Stimulated activated CD8-positive, alpha-beta memory T cell treated with anti-CD3 and anti-CD28 coated beads, Interleukin-7, amount 100 ng/mL, for 4 hours (primary cell): ENCODE results near the gene SSH3.

Experiments used
- DNase-seq, 2 donors: peaks; one replicate each; pipeline ENCODE4 v3.0.0-alpha.2; 2020; ENCODE audit warnings: low read depth in 2 of 2

SSH3 gene

DNA sequence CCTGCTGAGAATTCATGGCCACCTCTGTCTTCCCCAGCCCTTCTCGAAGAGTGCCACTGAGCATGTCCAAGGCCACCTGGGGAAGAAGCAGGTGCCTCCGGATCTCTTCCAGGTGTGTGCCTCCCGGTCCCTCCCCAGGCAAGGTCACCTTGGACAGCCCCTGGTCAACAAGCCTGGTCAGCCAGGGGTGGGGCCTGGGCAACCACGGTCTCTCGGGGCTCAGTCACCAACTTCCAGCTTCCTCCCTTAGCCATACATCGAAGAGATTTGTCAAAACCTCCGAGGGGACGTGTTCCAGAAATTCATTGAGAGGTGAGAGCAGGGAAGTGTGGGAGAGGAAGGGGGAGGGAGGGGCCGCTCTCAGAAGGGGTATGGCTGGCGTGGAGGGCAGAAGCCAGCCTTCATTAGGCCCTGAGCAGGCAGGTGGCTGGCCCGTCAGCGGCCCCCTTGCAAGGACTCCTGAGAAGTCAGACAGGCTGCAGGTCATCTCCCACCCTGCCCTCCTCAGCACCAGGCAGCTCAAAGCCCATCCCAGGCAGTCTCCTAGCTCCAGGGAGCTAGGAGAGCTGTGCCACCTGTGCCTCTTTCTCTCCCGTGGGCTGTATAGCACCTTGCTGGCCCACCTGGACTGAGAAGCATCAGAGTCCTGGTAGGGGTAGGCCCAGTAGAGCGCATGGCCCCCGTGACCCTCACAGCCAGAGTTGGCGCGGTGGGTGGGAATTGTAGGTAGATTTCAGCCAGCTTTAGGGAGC is 23.6 kb upstream of the SSH3 start:
- no peak for DNase-seq

DNA sequence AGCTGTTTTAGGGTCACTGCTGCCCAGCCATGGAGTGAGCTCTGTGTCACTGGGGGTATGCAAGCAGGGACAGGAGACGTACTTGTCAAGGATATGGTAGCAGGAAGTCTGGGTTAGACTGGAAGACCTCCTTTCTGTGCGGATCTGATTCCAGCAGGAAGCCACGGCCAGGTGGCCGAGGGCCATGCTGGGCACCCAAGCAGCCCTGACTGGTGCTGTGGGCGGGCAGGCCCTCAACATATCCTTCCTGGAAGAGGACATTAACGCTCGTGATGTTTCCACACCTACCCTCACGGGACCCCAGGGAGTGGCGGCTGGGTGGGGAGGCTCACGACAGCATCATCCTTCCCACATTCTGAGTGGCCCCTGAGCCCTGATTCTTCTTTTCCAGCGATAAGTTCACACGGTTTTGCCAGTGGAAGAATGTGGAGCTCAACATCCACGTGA is 23.0 kb upstream of the SSH3 start:
- DNase-seq = no peak

DNA sequence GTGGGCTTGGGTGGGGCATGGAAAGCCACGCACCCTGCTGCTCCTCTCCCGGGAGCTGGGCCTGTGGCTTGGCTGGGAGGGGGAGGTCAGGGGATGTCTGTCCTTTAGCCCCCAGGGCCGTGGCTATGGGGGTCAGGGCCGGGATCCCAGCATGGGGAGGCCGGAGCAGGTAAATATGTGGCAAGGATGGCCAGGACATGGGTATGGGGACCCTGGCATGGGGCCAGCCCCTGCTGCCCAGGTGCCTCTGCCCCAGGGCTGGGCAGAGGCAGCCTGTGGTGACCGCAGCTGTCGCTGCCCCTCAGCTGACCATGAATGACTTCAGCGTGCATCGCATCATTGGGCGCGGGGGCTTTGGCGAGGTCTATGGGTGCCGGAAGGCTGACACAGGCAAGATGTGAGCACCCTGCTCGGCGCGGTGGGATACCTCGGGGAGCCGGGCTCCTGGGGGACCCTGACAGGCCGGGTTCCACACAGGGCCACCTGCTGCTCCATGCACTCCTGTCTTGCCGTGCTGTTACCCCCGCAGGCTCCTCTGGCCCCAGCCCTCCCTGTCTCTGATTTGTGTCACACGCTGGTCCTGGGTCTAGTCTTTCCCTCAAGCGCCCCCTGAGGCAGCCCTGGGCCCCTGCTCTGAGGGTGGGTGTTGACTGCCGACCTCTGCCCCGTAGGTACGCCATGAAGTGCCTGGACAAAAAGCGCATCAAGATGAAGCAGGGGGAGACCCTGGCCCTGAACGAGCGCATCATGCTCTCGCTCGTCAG is 22.4 kb upstream of the SSH3 start:
- no peak for DNase-seq

DNA sequence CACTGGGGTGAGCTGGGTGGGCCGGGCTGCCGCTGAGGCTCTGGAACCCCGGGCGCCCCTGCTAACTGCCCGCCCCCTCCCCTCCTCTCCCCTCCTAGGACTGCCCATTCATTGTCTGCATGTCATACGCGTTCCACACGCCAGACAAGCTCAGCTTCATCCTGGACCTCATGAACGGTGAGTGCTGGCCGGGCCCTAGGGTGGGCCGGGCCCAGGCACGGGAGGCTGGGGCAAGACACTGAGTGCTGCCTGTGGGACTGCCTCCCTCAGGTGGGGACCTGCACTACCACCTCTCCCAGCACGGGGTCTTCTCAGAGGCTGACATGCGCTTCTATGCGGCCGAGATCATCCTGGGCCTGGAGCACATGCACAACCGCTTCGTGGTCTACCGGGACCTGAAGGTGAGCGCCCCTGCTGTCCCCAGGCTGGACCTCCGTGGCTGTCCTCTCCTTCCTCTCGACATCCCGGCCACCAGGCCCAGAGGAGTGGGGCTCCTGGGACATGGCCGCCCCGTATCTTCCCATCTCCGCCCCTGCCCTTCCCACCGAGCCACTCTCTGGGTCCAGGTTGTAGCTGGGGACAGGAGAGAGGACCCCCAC is 21.7 kb upstream of the SSH3 start:
- no peak for DNase-seq

DNA sequence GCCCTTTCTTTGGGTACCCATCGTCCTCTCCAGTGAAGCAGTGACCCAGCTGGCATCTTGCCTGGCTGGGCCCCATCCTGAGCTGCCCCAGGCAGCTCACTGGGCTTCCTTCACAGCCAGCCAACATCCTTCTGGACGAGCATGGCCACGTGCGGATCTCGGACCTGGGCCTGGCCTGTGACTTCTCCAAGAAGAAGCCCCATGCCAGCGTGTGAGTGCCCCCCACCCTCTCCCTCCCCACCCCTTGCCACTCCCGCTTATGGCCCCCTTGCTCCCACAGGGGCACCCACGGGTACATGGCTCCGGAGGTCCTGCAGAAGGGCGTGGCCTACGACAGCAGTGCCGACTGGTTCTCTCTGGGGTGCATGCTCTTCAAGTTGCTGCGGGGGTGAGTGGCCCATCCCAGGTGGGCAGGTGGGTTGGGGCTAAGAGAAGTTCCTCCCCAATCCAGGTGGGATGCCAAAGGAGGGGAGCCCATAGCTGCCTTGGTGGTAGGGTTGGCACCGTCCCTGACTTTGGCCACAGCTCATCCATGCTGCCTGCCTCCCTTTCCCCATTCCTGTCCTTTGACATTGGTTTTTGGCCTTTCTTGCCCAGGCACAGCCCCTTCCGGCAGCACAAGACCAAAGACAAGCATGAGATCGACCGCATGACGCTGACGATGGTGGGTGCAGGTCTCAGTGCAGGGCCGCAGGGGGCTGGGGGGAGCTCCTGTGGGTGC is 21.0 kb upstream of the SSH3 start:
- no peak for DNase-seq

DNA sequence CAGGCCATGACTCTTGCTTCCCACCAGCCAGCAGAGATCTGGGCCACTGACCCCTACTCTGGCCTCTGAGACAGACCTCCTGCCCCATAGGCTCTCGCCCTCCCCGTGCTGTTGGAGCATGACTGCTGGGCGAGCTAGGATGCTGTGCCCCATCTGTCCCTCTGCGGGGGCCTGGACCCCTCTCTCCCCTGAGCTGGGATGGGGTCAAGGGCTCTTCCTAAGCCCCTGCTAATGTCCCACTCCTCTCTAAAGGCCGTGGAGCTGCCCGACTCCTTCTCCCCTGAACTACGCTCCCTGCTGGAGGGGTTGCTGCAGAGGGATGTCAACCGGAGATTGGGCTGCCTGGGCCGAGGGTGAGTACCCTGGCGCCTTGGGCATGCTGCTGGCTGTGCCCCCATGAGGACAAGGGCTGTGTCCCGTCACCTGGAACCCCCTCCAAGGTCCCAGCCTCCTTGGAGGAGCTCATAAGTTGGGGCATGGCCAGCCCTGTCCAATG is 20.4 kb upstream of the SSH3 start:
- DNase-seq = no peak

DNA sequence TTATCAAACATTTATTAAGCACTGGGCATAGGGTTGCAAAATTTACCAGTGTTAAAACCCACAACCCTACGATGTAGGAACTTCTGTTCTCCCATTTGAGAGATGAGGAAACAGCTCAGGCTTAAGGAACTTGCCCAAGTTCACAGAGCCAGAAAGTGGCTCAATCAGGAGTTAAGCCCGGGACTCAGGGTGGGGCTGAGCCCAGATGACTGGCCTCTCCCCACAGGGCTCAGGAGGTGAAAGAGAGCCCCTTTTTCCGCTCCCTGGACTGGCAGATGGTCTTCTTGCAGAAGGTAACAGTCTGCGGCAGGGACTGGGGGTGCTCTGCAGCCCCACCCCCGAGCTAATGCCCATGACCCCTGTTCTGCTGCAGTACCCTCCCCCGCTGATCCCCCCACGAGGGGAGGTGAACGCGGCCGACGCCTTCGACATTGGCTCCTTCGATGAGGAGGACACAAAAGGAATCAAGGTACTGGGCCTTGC is 19.8 kb upstream of the SSH3 start:
- no peak for DNase-seq

DNA sequence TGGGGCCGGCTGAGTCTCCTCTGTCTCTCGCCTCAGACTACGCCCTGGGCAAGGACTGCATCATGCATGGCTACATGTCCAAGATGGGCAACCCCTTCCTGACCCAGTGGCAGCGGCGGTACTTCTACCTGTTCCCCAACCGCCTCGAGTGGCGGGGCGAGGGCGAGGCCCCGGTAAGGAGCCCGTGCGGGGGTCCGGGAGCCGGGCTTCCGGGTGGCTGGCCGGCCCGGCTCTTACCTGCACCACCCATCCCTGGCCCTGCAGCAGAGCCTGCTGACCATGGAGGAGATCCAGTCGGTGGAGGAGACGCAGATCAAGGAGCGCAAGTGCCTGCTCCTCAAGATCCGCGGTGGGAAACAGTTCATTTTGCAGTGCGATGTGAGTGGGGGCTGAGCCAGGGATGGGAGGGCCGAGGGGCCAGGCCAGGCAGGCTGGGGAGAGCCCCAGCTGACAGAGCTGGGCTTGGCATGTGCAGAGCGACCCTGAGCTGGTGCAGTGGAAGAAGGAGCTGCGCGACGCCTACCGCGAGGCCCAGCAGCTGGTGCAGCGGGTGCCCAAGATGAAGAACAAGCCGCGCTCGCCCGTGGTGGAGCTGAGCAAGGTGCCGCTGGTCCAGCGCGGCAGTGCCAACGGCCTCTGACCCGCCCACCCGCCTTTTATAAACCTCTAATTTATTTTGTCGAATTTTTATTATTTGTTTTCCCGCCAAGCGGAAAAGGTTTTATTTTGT is 18.4 kb upstream of the SSH3 start:
- DNase-seq = no peak

DNA sequence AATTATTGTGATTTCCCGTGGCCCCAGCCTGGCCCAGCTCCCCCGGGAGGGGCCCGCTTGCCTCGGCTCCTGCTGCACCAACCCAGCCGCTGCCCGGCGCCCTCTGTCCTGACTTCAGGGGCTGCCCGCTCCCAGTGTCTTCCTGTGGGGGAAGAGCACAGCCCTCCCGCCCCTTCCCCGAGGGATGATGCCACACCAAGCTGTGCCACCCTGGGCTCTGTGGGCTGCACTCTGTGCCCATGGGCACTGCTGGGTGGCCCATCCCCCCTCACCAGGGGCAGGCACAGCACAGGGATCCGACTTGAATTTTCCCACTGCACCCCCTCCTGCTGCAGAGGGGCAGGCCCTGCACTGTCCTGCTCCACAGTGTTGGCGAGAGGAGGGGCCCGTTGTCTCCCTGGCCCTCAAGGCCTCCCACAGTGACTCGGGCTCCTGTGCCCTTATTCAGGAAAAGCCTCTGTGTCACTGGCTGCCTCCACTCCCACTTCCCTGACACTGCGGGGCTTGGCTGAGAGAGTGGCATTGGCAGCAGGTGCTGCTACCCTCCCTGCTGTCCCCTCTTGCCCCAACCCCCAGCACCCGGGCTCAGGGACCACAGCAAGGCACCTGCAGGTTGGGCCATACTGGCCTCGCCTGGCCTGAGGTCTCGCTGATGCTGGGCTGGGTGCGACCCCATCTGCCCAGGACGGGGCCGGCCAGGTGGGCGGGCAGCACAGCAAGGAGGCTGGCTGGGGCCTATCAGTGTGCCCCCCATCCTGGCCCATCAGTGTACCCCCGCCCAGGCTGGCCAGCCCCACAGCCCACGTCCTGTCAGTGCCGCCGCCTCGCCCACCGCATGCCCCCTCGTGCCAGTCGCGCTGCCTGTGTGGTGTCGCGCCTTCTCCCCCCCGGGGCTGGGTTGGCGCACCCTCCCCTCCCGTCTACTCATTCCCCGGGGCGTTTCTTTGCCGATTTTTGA is 17.5 kb upstream of the SSH3 start:
- DNase-seq = peak in 1 of 2 donors; percentile 50

DNA sequence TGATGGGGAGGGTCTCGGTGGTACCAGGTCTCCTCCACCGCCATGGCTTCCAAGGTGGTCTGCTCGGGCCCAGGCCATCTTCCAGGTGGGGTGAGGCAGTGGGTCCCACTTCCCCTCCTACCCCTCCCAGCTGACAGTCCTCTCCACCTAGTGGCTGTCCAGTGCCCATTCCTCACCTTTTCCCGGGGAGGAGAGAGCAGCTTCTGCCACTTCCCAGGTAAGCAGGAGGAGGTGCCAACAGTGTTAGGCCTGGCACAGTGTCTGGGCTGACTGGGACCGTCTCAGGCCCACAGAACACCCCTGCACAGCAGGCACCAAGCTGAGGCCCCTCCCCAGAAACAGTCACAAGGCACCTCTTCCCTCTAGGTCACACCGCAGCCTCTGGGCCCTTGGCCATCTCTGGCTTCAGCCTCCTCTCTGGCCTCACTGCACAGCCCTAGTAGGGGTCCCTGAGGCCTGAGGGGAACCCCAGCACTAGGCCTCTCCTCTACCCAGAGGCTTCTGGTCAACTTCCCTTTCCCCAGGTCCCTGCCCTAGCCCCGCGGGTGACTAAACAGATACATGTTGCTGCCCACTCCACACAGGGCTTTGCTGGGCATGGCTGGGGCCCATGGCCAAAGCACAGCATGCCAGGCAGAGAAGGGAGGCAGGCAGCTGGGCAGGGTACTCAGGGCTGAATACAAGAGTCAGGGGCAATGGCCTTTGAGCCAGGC is 16.6 kb upstream of the SSH3 start:
- DNase-seq = no peak

DNA sequence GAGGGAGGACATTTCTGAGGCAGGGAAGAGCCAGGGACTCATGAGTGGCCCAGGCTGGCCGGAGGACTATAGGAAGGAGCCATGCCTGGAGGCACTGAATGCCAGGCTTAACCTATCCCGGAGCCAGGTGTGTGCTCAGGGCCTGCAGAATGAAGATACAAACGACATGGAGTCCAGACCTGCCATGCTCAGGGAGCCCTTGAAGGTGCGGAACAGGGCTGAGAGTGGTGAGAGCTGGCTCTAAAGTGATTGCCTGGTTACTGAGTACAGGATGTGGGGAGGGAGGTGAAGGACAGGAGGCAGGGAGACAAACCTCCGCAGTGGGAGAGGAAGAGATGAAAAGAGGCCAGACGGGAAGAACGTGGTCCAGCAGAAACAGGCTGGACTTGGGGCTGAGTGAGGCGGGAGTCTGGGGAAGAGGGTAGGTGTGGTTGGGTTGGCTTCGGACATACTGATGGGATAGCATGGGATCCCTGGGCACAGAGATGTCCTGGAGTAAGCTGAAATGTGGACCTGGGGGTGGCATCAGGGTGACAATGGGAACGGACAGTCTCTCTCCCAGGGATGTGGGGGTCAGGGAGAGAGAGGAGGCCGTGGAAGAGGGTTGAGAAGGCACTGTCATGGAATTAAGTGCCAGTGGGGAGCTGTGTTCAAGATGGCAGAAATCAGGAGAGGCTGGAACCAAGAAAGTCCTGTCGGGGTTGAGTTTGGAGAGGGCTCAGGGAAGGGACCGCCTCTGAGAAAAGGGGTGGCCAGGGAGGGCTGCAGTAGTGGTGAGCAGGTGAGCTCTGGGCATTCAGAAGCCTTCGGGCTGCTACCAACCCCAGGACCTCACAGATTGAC is 15.8 kb upstream of the SSH3 start:
- DNase-seq = no peak

DNA sequence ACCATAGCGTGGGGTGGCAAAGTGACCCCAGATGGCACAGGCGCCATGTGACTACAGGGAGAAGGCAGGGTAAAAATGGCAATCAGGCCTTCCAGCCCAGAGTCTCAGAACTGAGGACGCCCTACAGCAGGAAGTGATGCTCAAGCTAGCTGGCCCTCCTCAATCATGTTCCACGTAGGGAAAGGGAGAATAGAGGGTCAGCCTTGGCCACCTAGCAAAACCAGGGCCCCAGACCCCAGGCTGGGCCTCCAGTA is 15.2 kb upstream of the SSH3 start:
- no peak for DNase-seq

DNA sequence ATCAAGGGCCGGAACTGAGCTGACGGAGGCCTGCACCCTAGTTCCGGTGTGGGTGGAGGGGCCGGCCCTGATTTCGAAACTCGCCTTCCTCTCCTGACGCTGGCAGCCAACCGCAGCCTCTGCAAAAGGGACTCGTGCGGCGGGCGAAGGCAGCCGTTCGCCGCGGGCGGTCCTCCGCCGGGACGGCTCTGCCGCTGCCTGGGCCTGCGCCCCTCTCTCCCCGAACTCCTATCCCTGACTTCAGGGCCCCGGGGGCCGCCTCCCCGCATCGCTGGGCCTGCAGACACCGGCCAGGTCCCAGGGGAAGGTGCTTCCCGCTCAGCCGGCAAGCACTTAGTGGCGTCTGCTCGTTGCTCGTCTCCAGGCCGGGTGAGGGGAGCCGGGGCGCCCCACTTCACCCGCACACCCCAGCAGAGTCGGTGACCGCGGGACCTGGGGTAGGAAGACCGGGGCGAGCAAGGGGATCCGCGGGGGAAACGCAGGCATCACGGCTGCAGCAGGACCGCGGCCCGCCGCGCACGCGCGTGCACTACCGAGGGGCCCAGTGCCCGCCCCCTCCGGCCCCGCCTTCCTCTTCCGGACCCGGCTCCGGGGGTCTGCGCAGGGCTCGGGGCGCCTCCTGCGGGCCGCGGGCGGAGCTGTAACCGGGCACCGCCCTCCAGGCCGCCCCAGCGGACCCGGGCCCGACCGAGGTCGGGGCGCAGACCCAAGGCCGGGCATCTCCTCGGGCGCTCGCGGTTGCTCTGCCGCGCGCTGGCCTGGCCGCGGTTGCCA is 14.7 kb upstream of the SSH3 start:
- DNase-seq = peak; percentile 72 to 89

DNA sequence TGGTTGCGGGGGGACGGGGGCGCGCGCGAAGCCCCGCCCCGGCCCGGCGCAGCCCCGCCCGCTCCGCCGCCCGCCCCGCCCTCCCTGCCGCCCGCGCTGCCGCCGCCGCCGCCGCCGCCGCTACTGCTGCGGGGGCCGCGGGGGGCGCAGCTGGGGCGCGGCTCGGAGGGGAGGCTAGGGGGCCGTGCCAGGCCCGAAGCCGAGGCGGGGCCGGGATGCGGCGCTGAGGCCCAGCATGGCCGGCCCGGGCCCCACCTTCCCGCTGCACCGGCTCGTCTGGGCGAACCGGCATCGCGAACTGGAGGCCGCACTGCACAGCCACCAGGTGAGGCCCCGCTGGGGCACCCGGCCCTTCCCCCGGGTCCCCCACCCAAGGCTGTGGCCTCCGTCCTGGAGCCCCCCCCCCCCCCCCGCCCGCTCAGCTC is 14.1 kb upstream of the SSH3 start, which contains the start of gene ANKRD13D:
Gene ANKRD13D, plus strand, starts transcription at position 78 of the 425 bp plus-strand sequence. Its CDS starts 158 bp downstream, at position 236.
- DNase-seq = no peak

DNA sequence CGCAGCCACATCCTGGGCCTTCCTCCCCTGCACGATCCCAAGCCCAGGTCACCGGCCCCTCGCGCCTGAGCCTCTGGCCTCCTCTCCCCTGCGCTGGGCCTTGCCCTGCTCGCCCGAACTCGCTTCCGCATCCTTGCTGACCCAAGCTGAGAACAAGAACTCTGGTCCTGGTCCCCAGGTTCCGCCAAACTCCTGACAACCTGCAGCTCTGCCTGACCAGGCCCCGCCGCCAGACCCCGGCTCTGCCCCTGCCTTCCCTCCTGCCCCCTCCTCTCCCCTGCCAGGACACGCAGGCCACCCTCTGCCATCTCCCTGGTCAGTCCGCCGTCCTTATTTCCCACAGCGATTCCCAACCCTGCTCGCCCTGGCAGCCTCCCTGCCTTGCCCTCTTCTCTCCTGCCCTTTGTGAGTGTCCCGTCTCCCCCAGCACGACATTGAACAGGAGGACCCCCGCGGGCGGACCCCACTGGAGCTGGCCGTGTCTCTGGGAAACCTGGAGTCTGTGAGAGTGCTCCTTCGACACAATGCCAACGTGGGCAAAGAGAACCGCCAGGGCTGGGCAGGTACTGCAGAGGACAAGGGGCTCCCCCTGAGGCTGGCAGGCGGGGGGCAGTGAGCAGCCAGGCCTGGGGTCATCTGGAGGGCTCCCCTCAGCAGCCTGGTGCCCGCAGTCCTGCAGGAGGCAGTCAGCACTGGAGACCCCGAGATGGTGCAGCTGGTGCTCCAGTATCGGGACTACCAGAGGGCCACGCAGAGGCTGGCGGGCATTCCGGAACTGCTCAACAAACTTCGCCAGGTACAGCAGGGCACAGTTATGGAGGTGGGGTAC is 13.5 kb upstream of the SSH3 start:
- DNase-seq = no peak

DNA sequence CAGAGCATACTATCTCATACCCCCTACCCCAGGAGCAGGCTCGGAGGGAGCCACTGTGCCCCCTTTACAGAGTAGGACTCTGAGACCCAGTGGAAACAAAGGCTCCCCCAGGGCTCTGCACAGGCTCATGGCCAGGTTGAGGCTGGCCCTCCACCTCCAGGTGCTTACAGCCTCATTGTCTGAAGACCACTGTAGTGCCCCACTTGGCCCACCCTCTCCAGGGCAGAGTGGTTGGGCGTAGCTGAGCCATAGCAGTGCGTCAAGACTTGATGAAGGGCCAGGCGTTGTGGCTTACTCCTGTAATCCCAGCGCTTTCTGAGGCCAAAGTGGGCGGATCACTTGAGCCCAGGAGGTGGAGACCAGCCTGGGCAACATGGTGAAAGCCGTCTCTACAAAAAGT is 12.5 kb upstream of the SSH3 start:
- no peak for DNase-seq
